ENCODE measurements around the gene BORCS5.

BORCS5 gene

DNA sequence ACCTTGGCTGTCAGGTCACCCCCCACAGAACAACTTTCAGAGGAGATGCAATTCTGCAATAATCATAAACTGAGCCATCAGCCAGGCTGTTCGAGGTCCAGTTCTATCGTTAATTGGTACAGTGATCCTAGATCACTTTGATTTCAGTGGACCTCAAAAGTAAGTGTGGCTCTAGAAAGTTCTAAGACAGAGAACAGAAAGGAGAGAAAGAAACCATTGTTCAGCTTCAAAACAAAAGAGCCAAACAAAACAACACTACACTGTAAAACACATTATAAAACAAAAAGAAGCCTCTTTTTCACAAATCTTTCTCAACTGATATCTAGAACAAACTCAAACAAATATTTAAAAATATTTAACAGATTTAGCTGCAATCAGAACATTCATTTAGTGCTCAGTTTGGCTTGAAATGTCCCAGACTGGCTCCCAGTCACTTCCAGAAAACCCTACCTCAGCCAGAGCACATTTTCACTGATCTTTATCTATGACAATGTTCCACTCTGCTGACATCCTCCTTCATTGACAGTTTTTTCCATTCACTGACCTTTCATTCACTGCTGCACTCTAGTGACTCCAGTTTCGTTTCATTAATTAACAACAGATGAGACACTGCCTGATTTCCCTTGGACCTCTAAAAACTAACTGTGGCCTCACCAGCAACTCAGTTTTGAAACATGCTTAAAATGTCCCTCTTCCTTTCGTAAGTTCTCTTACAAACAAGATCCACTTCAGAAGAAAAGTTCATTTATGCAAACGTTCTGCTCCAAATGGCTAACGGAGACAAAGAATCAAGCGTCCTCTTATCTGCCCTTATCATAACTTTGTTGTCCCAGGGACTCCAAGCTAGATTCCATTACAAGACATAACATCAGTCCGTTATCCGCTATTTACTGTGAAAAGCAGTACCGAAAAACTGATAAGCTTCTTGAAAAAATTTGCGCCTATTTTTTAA, 148.9 kb downstream of the BORCS5 start:
- in situ Hi-C loops (cut with HindIII; ENCODE audit: low sequenced_read_pairs) = no loop called here
- no peak overlapping the region for H3K4me3 ChIP-seq (ENCODE audit: low read depth, low read length)
- DNase-seq (ENCODE audit: low read depth, low spot score) = peak; percentile 35
- TF ChIP-seq, protein P1, sequence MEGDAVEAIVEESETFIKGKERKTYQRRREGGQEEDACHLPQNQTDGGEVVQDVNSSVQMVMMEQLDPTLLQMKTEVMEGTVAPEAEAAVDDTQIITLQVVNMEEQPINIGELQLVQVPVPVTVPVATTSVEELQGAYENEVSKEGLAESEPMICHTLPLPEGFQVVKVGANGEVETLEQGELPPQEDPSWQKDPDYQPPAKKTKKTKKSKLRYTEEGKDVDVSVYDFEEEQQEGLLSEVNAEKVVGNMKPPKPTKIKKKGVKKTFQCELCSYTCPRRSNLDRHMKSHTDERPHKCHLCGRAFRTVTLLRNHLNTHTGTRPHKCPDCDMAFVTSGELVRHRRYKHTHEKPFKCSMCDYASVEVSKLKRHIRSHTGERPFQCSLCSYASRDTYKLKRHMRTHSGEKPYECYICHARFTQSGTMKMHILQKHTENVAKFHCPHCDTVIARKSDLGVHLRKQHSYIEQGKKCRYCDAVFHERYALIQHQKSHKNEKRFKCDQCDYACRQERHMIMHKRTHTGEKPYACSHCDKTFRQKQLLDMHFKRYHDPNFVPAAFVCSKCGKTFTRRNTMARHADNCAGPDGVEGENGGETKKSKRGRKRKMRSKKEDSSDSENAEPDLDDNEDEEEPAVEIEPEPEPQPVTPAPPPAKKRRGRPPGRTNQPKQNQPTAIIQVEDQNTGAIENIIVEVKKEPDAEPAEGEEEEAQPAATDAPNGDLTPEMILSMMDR (IDR thresholded peaks at IDR 0.05; ENCODE audit: low read depth, low read length) = no peak

DNA sequence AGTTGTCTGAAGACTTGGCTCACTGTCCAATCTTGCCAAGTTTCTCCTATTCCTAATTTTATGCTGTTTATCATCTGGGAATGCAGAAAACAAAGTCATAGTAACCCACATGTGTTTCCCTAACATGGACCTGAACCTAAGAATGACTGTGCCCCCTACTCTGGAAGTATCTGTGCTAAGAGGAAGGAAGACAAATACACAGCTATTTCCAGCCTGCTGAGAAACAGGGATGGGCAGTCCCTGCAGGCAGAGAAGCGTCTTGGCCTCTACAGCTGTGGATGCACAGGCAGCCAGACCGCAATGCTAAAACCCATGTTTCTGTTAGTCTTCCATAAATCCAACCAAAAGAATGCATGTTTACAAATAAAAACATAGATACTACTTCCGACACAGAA, 149.6 kb downstream of the BORCS5 start:
- DNase-seq (ENCODE audit: low read depth, low spot score) = peak; percentile 36
- TF ChIP-seq, protein P1 (IDR thresholded peaks at IDR 0.05; ENCODE audit: low read depth, low read length) = no peak
- in situ Hi-C loops (cut with HindIII; ENCODE audit: low sequenced_read_pairs) = no loop called here
- H3K4me3 ChIP-seq (ENCODE audit: low read depth, low read length) = no peak overlapping the region

DNA sequence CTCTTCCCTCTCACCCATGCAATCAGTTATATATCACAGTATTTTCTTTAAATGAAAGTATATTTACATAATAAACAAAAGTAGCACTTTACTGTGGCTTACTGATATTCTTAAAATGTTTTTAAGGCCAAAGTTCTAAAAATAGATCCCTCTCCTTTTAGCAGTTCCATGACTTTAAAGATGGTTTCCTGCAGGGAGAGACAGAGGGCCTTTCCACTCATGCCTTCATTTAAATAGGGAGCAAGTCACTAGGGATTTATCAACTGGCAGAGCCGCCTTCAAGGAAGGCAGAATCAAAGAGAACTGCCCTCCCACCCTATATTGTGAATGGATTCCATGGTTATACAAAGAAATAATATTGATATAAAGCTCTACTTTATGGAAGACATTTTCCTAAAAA, 150.2 kb downstream of the BORCS5 start:
- in situ Hi-C loops (cut with HindIII; ENCODE audit: low sequenced_read_pairs) = no loop called here
- H3K4me3 ChIP-seq (ENCODE audit: low read depth, low read length) = no peak overlapping the region
- TF ChIP-seq, protein P1 (IDR thresholded peaks at IDR 0.05; ENCODE audit: low read depth, low read length) = no peak
- no peak for DNase-seq (ENCODE audit: low read depth, low spot score)

DNA sequence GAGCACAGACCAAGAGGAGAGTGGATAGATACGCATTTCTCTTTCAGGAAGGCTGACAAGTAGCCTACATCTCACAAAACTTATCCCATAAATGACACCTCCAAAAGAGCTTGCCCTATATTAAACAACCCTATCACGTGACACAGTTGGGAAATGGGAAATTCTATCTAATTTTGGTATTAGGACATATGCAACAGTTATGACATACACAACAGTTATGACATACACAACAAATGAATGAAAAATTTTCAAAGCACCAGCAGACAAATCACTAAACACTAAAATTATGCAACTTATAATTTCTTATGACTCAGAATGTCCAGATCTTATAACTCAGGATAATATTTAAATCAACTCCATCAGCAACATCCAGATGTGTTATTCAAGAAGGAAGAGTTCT, 151.7 kb downstream of the BORCS5 start:
- no peak overlapping the region for H3K4me3 ChIP-seq (ENCODE audit: low read depth, low read length)
- TF ChIP-seq, protein P1 (IDR thresholded peaks at IDR 0.05; ENCODE audit: low read depth, low read length) = no peak
- DNase-seq (ENCODE audit: low read depth, low spot score) = no peak
- in situ Hi-C loops (cut with HindIII; ENCODE audit: low sequenced_read_pairs) = no loop called here

DNA sequence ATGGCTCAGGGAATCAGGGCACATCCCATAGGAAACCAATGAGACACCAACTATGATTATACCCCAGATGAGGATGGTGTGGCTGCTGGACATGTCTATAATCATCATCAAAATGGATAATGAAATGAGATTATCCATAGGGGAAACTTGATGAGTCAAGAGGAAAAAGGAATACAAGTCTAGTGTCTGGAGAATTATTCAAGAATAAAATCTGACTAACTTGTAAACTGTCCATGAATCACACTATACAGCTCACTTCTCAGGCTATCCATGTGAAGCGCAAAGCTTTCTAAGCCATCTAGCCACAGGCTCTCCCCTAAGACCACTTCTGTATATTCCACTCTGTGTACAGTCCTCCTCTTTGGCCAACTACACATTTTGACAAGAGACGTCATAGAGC, 153.3 kb downstream of the BORCS5 start:
- in situ Hi-C loops (cut with HindIII; ENCODE audit: low sequenced_read_pairs) = no loop called here
- no peak for DNase-seq (ENCODE audit: low read depth, low spot score)
- H3K4me3 ChIP-seq (ENCODE audit: low read depth, low read length) = no peak overlapping the region
- TF ChIP-seq, protein P1 (IDR thresholded peaks at IDR 0.05; ENCODE audit: low read depth, low read length) = no peak

DNA sequence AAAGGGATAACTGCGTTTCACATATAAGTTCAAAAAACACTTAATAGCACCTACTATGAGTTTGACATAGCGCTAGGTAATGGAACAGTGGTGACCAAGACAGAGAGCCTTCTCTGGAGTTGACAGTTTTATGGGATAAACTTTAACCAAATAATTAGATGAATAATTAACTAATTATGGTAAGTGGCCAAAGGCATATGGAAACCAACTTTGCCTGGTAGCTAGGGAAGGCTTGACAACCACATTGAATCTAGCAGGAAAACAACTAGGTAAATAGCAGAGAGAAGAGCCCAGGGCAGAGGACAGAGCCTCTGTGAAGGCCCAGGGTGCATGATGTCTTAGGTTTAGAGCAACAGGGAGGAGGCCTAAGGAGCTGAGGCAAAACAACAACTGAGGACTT, 153.7 kb downstream of the BORCS5 start:
- TF ChIP-seq, protein P1 (IDR thresholded peaks at IDR 0.05; ENCODE audit: low read depth, low read length) = no peak
- H3K4me3 ChIP-seq (ENCODE audit: low read depth, low read length) = no peak overlapping the region
- in situ Hi-C loops (cut with HindIII; ENCODE audit: low sequenced_read_pairs) = no loop called here
- DNase-seq (ENCODE audit: low read depth, low spot score) = no peak
